ENCODE data around the gene FADS3. TPM values are rescaled to one million over a fixed set of nuclear protein-coding genes. Genes with fewer than 3 reads are reported as not detected.

The FADS3 gene
- total and polyA plus RNA-seq, 9 of the 15 experiments (the other 6 are each of a cell fraction or from before 2014, with no cell fraction given), result 0.97 to 148 (median 92.7) TPM

GRCh38 chr11:61919705-61920631 is 28.6 kb upstream of the FADS3 start (continued):
- TF ChIP-seq CHD7 (IDR thresholded peaks at IDR 0.05; ENCODE audit: low read depth, low read length) (no peak), DPF2 (IDR thresholded peaks at IDR 0.05) (peak; percentile 96), ARID1B (IDR thresholded peaks at IDR 0.05) (peak; percentile 97), ZNF3 (CRISPR knock-in tag; IDR thresholded peaks at IDR 0.05) (no peak), TFE3 (CRISPR knock-in tag; IDR thresholded peaks at IDR 0.05) (no peak), HDGF (IDR thresholded peaks at IDR 0.05) (0 out of 2 replicates have a peak, but pooled peaks have one; percentile 89), BMI1 (IDR thresholded peaks at IDR 0.05; ENCODE audit: low read length) (no peak), NFE2L1 (tag; IDR thresholded peaks at IDR 0.05; ENCODE audit: borderline replicate concordance, low read depth) (no peak), HDAC3 (IDR thresholded peaks at IDR 0.05; ENCODE audit: borderline replicate concordance, partially characterized antibody) (no peak), NCOA4 (IDR thresholded peaks at IDR 0.05; ENCODE audit: partially characterized antibody) (peak; percentile 7), ZNF175 (CRISPR knock-in tag; IDR thresholded peaks at IDR 0.05; ENCODE audit: low read depth) (no peak), ZNF232 (CRISPR knock-in tag; IDR thresholded peaks at IDR 0.05) (no peak), HLTF (IDR thresholded peaks at IDR 0.05) (peak; percentile 10; the same call in 1 of the 2 replicates), ZNF124 (CRISPR knock-in tag; IDR thresholded peaks at IDR 0.05) (no peak)

Measured in K562 (cell line).